HepG2 (cell line): ENCODE measurements around the gene NRK. TPM values are rescaled to one million over a fixed set of nuclear protein-coding genes. Genes with fewer than 3 reads are reported as not detected.

Experiments used
- BRD4 ChIP-seq: sonication (generic); formaldehyde crosslinking; IDR thresholded peaks from 2 replicates; pipeline ENCODE4 v1.4.0; 2020; ENCODE audit warnings: missing genetic modification reagents
- CHD2 ChIP-seq: IDR thresholded peaks from 2 replicates; pipeline ENCODE4 v1.6.1; 2011; ENCODE audit warnings: low read depth, low read length, improper control_type of control experiment
- CREM ChIP-seq, 2 experiments: sonication (generic) in 1 of 2; formaldehyde crosslinking in 1 of 2; IDR thresholded peaks; 2 replicates each; pipeline versions ENCODE4 v1.4.0 to v1.6.1; 2016 to 2020; ENCODE audit warnings: antibody characterized with exemption in 1 of 2, mild to moderate bottlenecking in 1 of 2, missing genetic modification reagents in 1 of 2
- DNMT3B ChIP-seq: conservative IDR thresholded peaks from 2 replicates; pipeline ENCODE4 v1.6.1; 2016; ENCODE audit warnings: missing biosample characterization, control low read depth
- FOXO1 ChIP-seq: sonication (generic); formaldehyde crosslinking; IDR thresholded peaks from 2 replicates; pipeline ENCODE4 v1.4.0; 2020; ENCODE audit warnings: missing genetic modification reagents
- GATA4 ChIP-seq: sonication (generic); IDR thresholded peaks from 2 replicates; pipeline ENCODE4 v1.6.1; 2016; ENCODE audit warnings: antibody characterized with exemption, low read depth, borderline replicate concordance
- KDM5B ChIP-seq: sonication (generic); formaldehyde crosslinking; IDR thresholded peaks from 2 replicates; pipeline ENCODE4 v1.4.0; 2020; ENCODE audit warnings: missing genetic modification reagents, mild to moderate bottlenecking, borderline replicate concordance
- LCORL ChIP-seq, 2 experiments: fragments of 450-650 bp in 1 of 2; sonication (generic) in 1 of 2; formaldehyde crosslinking in 1 of 2; IDR thresholded peaks; 2 replicates each; pipeline versions ENCODE4 v1.5.0 to v1.6.1; 2017 to 2020; ENCODE audit warnings: antibody characterized with exemption in 1 of 2, missing genetic modification reagents in 1 of 2
- MTF2 ChIP-seq: sonication (generic); formaldehyde crosslinking; IDR thresholded peaks from 2 replicates; pipeline ENCODE4 v1.5.0; 2020; ENCODE audit warnings: missing genetic modification reagents, borderline replicate concordance
- MXD3 ChIP-seq: IDR thresholded peaks from 2 replicates; pipeline ENCODE4 v1.6.1; 2016; ENCODE audit warnings: mild to moderate bottlenecking, missing biosample characterization, missing genetic modification reagents
- MXD4 ChIP-seq: IDR thresholded peaks from 2 replicates; pipeline ENCODE4 v1.6.1; 2016; ENCODE audit warnings: mild to moderate bottlenecking, missing biosample characterization, missing genetic modification reagents
- NFKB2 ChIP-seq: sonication (generic); formaldehyde crosslinking; IDR thresholded peaks from 2 replicates; pipeline ENCODE4 v1.4.0; 2020; ENCODE audit warnings: missing genetic modification reagents, borderline replicate concordance
- PRDM4 ChIP-seq: sonication (generic); formaldehyde crosslinking; IDR thresholded peaks from 2 replicates; pipeline ENCODE4 v1.9.0; 2021; ENCODE audit warnings: missing genetic modification reagents, borderline replicate concordance
- STAT5B ChIP-seq: sonication (generic); formaldehyde crosslinking; IDR thresholded peaks from 2 replicates; pipeline ENCODE4 v1.4.0; 2020; ENCODE audit warnings: missing genetic modification reagents
- TCF12 ChIP-seq, 2 experiments: fragments of 450-650 bp in 1 of 2; sonication (generic) in 1 of 2; formaldehyde crosslinking in 1 of 2; IDR thresholded peaks; 2 replicates each; pipeline versions ENCODE4 v1.6.1 to v1.8.0; 2017 to 2022; ENCODE audit warnings: antibody characterized with exemption in 1 of 2, mild to moderate bottlenecking in 1 of 2, missing genetic modification reagents in 1 of 2, moderate library complexity in 1 of 2
- TFDP1 ChIP-seq: IDR thresholded peaks from 2 replicates; pipeline ENCODE4 v1.6.1; 2016; ENCODE audit warnings: missing compliant biosample characterization, missing genetic modification reagents, borderline replicate concordance
- THAP11 ChIP-seq: IDR thresholded peaks from 2 replicates; pipeline ENCODE4 v1.6.1; 2016; ENCODE audit warnings: missing biosample characterization, missing genetic modification reagents
- ZBTB1 ChIP-seq: sonication (generic); formaldehyde crosslinking; IDR thresholded peaks from 2 replicates; pipeline ENCODE4 v1.4.0; 2020; ENCODE audit warnings: missing genetic modification reagents, borderline replicate concordance
- ZFP36 ChIP-seq: fragments of 150-350 bp; IDR thresholded peaks from 2 replicates; pipeline ENCODE4 v1.6.1; 2018; ENCODE audit warnings: borderline replicate concordance, low read length, low read depth; ENCODE audit not compliant: partially characterized antibody
- ZHX1 ChIP-seq: sonication (generic); formaldehyde crosslinking; IDR thresholded peaks from 2 replicates; pipeline ENCODE4 v1.8.1; 2022; ENCODE audit warnings: low read depth, mild to moderate bottlenecking, missing genetic modification reagents
- ZNF251 ChIP-seq: sonication (generic); formaldehyde crosslinking; IDR thresholded peaks from 2 replicates; pipeline ENCODE4 v1.9.0; 2021; ENCODE audit warnings: mild to moderate bottlenecking, missing genetic modification reagents
- ZNF652 ChIP-seq: IDR thresholded peaks from 2 replicates; pipeline ENCODE4 v1.6.1; 2016; ENCODE audit warnings: low read depth, borderline replicate concordance
- ZNF713 ChIP-seq: sonication (generic); formaldehyde crosslinking; IDR thresholded peaks from 2 replicates; pipeline ENCODE4 v1.4.0; 2020; ENCODE audit warnings: mild to moderate bottlenecking, missing genetic modification reagents
- polyA plus RNA-seq, 8 experiments: library from polyadenylated mRNA; depleted of rRNA in 3 of 8; stranded (reverse) in 7 of 8; unstranded in 1 of 8; fragments of >200 nt; fragmentation: Illumina TruSeq in 4 of 8; extraction: Trizol in 4 of 8; gene quantifications; 2 replicates each; pipeline versions ENCODE4 v1.2.1 to v1.2.3, GENCODE V29; 2011 to 2016; ENCODE audit warnings: low read depth in 4 of 8, missing spikeins in 1 of 8, mixed read lengths in 1 of 8; ENCODE audit not compliant: insufficient read depth in 1 of 8
- total RNA-seq, 5 experiments: library from RNA; depleted of rRNA; stranded (reverse); fragments of >200 nt; fragmentation: Illumina TruSeq; extraction: Trizol; gene quantifications; 2 replicates each; pipeline ENCODE4 v1.2.3, GENCODE V29; 2016; ENCODE audit warnings: low read depth in 1 of 5

NRK gene
- total and polyA plus RNA-seq, 2 of the 13 experiments (the other 11 are each of a cell fraction or from before 2014, with no cell fraction given) = not detected

GRCh38 chrX:106007815-106008214 lies 185.5 kb downstream of the NRK start (continued):
- TF ChIP-seq DNMT3B (no peak), STAT5B (CRISPR knock-in tag) (no peak), MXD4 (no peak), PRDM4 (CRISPR knock-in tag) (no peak), THAP11 (CRISPR knock-in tag) (no peak), ZHX1 (no peak), BRD4 (CRISPR knock-in tag) (no peak), KDM5B (no peak), TFDP1 (CRISPR knock-in tag) (no peak), NFKB2 (CRISPR knock-in tag) (no peak), CREM (IDR thresholded peaks at IDR 0.05) (peak; percentile 80), CREM (CRISPR knock-in tag; IDR thresholded peaks at IDR 0.05) (no peak), ZBTB1 (CRISPR knock-in tag) (no peak), GATA4 (peak; percentile 94), LCORL (IDR thresholded peaks at IDR 0.05) (no peak), LCORL (CRISPR knock-in tag; IDR thresholded peaks at IDR 0.05) (no peak), ZNF713 (no peak), TCF12 (IDR thresholded peaks at IDR 0.05) (no peak), TCF12 (CRISPR knock-in tag; IDR thresholded peaks at IDR 0.05) (no peak), FOXO1 (CRISPR knock-in tag) (peak; percentile 89), MXD3 (CRISPR knock-in tag) (no peak), ZFP36 (no peak), CHD2 (no peak), ZNF652 (CRISPR knock-in tag) (peak; percentile 96), ZNF251 (no peak), MTF2 (CRISPR knock-in tag) (no peak)
